SKM-1 (cell line): ENCODE measurements around the gene MAPK6.
"Not testable (repeated sequence)": the region's sequence is repeated elsewhere in the genome, so short reads cannot be mapped to it uniquely, and the experiment has no call there.

ENCODE experiments used
- DNase-seq: peaks from one replicate; lab custom pipeline; 2025; ENCODE audit not compliant: unreplicated experiment; lab: John Stamatoyannopoulos, UW

MAPK6 gene

DNA sequence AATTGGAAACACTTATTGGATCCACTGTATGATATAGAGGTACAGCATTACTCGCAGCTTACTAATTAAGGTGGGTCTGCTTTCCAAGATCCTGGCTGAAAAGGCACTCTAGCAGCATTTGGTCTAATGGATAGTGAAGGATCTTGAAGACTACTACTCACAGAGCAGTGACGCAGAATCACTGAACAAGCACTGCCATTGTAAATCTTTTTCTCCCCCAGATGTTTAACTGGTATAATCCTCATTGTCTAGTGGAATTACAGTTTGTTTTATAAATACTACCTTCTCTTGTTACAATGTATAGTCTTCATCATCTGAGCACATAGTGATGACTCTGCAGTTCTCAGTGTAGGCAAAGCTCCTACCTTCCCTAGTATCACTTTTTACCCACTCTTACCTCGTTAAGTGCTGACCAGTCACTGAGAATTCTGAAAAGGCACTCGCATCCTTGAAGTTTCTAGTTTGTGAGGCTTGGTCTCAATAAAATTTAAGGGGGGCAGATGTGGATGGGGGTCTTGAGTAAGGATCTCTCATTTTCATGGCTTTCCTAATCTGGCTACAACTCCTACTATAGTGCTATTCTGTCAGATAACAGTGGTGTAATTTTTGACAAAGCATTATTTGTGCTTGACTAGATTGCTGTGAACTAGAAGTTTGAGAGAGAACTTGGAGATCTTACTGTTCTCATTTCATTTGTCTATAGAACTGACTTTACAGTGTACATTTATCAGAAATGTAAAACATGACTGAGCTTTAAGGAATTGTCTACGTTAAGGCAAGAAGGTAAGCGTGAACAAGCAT, 23.2 kb downstream of the MAPK6 start:
- no peak for DNase-seq

DNA sequence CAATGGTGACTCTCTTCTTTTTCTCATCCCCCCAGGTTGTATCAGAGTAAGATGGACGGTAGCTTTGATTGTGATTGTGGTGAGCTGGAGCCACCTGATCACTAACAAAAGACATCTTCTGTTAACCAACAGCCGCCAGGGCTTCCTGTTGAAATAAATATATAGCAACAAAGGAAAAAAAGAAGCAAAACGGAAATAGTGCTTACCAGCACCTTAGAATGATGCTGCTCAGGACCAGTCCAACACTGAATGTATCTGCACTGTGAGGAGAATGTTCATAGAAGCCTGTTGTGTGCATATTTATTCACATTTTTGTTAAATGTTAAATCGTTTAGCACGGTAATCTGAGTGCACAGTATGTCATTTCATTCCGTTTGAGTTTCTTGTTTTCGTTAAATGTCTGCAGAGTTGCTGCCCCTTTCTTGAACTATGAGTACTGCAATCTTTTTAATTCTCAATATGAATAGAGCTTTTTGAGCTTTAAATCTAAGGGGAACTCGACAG, 26.8 kb downstream of the MAPK6 start:
- DNase-seq: not testable (repeated sequence)

DNA sequence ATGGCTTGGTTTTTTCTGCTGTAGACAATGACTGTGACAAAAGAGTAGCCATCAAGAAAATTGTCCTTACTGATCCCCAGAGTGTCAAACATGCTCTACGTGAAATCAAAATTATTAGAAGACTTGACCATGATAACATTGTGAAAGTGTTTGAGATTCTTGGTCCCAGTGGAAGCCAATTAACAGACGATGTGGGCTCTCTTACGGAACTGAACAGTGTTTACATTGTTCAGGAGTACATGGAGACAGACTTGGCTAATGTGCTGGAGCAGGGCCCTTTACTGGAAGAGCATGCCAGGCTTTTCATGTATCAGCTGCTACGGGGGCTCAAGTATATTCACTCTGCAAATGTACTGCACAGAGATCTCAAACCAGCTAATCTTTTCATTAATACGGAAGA, 27.5 kb downstream of the MAPK6 start:
- DNase-seq: not testable (repeated sequence)

DNA sequence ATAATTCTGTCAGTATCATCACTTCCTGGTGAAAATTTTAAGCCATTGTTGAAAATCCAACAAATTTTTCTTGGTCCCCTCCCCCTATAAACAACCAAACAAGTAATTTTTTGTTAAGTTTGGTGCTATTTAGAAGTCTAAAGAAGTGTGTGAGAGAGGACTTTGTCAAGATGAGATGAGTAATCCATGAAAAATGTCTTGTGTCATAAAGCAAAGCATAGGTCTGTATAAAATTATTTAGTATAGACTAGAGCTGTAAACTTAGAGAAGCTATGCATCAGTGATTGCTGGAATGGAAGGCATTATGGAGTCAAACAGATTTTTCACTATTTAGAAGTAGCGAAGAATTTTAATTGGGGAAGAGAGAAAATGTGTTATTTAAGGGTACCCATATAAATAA, 31.4 kb downstream of the MAPK6 start:
- DNase-seq: no peak

DNA sequence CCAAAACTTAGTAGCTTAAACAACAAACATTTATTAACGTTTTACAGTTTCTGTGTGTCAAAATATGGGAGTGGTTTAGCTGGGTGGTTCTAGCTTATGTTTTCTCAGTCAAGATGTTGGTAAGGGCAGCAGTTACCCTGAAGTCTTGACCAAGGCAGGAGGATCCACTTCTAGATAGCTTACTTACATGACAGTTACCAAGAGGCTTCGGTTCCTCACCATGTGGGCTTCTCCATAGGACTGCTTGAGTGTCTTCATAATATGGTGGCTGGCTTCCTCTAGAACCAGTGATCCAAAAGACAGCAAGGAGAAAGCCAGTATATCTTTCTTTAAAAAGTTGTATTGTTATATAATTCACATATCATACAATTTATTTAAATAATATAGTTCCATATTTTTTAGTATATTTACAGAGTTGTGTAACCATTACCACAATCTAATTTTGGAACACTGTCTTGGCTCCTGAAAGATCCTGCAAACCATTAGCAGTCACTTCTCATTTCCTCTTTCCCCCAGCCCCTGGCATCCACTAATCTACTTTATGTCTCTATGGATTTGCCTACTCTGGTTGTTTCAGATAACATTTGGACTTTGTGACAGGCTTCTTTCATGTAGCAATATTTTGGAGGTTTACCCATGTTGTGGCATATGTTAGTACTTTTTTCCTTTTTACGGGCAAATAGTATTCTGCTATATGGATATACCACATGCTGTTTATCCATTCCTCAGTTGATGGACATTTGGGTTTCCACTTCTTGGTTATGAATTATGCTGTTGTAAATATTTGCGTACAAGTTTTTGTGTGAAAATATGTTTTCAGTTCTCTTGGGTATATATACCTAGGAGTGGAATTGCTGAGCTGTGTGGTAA, 33.3 kb downstream of the MAPK6 start:
- peak; percentile 77 for DNase-seq

DNA sequence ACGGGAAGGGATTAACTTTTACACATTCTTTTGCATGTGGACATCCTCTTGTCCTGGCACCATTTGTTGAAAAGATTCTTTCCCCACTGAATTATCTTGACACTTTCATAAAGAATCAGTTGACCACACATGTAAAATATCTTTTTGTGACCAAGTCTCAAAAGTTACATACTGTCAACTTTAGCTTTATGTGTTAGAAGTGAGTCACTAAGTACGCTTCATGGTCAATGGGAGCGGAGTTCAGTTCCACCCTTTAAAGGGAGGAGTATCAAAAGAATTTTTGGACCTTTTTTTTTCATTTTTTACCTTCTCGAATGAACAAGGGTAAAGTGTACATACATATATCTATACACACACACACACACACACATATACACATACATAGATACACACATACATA, 35.4 kb downstream of the MAPK6 start:
- DNase-seq: no peak

DNA sequence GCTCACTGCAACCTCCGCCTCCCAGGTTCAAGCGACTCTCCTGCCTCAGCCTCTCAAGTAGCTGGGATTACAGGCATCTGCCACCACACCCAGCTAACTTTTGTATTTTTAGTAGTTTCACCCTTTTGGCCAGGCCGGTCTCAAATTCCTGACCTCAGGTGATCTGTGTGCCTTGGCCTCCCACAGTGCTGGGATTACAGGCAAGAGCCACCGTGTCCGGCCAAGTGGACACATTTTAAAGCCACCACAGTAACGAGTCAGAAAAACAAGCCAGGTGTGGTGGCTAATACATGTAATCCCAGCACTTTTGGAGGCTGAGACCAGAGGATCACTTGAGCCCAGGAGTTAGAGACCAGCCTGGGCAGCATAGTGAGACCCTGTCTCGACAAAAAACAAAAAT, 35.8 kb downstream of the MAPK6 start:
- not testable (repeated sequence) for DNase-seq

DNA sequence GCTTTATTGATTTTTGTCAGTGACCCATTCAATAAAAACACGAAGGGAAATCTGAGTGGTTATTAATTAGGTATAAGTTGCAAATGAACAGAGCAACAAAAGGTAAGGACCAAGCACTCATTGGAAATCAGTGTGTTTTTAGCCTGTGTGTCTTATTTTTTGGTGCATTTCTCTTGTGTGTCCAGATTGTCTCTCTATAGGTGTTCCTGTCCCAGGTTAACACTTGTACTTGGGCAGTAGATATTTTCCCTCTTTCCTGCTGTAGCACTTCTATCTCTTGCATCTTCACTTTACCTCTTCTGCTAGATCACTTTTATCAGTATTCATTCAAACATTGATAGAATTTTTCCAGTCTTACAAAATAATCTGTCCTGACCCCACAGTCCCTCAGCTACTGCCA, 37.0 kb downstream of the MAPK6 start:
- DNase-seq: no peak

DNA sequence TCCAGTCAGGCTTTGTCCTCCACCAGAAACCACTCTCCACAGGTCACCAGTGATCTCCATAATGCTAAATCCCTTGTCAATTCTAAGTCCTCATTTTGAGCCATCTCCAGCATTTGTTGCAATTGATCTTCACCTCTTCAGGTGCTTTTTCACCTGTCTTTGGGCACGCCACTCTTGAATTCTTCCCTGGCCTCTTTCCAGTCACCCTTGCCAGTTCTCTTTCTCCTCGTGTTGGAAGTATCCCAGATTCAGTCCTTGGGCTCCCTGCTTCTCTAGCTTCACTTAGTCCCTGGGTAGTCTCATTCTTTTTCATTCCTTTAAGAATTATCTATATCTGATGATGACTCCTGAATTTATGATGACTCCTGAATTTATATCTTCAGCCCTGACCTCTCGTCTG, 37.5 kb downstream of the MAPK6 start:
- DNase-seq: no peak

DNA sequence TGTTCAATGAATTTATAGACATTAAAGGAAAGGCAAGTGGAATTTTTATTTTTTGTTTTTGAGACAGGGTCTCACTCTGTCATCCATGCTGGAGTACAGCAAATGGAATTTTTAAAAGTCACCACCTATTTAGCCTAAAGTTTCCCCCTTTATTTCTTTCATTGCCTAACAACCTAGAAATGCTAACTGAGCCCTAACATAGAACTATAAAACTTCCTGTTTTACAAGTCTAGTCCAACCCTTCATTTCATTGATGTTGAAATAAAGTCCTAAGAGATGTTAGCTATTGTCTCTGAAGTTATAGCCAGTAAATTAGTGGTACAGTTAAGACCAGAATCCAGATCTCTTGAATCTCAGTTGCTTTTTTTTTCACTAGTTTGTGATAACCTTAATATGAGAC, 39.0 kb downstream of the MAPK6 start:
- DNase-seq: peak; percentile 51

DNA sequence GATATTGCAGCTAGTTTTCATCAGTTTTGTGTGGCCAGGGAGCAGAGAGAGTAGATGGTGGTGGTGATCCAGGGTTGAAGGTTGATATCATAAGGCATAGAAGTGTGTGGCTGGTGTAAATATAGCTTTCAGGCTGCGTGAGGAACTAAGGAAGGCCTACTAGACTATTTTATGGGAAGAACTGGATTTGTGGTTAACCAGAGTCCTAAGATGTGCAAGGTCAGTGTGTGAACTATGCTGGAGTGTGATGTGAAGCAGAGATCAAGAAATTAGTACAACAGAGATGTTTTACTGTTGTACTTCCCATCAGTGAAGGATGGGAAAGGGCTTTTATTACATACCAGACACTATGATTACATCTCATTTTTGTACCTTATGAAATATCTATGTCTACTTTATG, 41.5 kb downstream of the MAPK6 start:
- DNase-seq: no peak

DNA sequence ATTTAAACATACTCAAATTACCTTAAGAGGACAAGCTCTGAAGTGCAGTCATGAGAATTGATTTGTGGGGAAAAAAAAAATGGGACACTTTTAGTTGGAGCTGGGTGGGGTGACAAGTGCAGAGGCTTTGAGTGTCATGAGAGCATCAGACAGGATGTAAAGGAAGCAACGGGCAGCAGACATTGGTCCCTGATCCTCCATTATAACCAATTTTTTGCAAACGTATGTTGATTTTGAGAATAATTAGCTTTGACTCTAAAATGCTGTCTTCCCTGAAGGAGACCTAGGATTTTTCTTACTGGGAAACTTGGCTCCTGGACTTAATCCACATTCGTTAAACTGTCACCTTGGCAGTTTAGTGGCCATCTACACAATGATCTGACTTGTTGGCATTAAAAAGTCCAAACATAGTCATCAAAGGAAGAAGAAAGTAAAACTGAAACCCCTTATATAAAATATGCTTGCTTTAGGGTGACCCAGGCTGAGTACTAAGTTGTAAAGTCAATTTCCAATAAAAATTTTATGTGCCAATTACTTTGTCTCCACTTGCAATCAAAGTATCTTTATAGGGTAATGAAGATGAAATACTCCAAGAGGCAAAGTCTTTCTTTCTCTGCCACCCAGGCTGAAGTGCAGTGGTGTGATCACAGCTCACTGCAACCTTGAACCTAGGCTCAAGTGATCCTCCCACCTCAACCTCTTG, 48.0 kb downstream of the MAPK6 start:
- no peak for DNase-seq

DNA sequence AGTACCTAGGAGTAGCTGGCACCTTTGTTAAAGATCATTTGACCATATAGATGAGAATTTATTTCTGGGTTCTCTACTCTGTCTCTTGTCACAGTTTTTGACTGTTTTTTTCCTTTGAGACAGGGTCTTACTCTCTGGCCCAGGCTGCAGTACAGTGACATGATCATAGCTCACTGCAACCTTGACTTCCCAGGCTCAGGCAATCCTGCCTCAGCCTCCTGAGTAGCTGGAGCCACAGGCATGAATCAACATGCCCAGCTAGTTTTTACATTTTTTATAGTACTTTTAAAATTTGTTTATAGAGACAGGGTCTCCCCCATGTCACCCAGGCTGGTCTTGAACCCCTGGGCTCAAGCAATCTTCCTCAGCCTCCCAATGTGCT, 48.5 kb downstream of the MAPK6 start:
- no peak for DNase-seq

DNA sequence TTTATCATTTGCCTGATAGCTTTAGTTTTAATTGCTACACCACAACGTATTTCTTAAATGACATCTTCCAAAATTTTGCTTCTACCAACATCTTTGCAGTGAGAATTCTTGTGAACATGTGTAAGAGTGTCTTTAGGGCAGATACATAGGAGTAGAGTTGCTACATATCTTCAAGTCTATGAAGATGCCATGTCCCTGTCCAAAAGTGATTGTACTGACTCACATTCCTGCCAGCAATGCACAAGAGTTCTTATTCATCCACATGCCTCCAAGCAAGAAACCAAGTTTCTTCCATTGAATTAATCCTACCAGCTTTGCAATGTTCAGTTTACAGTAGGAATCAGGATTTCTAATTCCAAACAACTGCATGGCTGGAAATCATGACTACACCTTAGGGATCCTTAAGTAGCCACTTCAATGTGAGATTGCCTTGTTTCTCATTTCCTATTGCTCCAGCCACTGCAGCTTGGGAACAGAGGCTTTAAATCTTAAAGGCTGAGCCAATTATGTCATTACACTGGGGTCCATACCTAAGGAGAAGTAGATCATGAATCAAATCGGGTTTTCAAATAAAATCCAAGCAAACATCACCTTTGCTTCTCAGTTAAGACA, 49.1 kb downstream of the MAPK6 start:
- no peak for DNase-seq

DNA sequence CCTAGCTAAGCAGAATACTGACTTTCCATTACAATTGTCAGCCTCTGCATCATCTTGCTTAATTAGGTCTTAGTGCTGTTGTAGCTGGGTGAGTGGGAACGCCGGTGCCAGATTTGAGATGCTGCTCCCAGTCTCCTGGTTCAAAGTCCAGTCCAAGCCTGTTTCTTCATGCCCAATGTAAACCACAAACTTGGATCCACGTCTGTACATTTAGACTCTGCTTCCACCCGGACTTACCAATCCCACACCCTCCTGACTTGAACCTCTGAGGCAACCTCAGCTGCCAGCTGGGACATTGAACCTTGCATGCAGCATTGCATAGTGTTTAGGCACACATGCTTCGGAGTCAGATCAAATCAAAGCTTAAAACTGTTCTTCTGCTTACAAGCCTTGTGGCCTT, 50.5 kb downstream of the MAPK6 start:
- no peak for DNase-seq

DNA sequence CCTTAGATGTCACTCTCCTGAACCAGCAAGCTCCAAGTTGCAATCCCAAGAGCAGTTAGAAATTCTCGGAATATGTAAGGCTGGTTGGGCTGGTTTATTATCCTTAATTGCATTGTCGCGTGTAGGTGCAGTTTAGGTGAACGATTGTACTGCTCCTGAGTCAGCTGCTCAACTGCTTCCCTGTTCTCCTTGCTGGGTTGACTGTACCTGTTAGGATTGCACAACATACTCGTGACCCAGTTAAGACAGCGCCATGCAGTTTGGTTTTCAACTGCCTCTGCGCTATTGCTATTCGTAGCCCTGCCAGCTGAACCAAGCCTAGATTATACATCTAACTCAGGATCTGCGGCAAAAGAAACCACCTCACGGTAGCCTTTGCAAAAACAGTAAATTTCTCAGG, 52.6 kb downstream of the MAPK6 start:
- no peak for DNase-seq

DNA sequence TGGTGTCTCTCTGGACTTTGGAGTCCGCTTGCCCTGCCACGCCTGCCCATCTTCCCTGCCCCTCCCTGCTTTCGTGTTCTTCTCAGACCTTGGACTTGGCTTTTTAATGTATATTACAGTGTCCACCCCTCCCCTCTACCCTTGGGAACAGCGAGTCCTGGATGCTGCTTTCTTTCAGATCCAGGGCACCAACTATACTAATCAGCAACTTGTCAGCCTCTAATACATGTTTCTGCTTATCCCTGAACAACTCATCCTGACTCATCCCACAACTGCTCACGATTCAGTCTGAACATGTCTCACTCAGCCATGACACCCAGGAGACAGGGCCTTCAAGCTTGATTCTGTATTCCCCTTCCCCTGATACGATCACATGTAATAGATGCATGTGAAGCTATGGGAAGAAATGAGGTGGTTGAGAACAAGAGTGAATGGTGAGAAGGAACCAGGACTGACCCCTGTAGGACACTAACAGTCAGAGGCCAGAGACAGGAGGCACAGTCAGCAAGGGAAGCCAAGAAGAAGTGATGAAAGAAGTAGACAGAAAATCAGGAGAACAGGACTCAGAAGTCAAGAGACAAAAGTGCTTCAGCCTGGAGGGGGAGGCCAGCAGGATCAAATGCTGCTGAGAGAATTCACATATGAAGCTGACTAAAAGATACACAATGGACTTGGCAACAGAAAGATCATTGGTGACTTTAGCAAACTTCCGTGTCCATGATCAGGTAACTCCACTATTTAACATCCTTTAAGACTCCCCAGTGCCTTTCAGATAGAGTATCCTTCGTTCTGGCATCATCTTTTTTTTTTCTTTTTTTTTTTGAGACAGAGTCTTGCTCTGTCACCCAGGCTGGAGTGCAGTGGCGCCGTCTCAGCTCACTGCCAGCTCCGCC, 58.1 kb downstream of the MAPK6 start:
- no peak for DNase-seq

DNA sequence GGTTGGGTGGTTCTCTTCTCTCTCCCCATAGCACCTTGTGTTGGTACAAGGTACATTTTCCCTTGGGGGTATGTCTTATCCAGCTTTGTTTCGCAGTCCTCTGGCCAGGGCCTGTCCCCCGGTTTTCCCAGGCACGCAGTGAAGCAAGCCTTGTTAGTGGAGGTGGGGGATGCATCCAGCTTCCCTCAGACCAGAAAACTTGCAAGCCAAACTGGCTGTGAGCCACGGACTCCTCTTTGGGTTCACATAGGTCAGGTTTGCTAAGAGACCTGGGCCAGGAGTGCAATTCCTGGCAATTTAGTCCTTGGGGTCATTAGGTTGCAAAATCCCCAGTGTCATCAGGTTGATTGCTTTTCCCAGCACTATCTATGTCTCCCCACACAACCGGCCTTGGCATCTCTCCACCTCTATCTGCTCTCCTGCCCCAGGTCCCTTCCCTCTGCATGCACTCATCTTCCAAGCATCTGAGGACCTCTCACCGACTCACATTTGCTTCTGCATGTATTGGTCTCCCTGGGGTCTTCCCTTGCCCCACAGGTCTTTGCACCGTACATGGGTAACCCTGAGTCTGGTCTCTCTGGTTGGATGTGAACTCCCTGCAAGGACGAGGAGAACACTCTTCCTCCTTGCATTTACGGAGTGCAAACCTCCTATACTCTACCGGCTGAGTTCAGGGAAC, 59.3 kb downstream of the MAPK6 start:
- no peak for DNase-seq

DNA sequence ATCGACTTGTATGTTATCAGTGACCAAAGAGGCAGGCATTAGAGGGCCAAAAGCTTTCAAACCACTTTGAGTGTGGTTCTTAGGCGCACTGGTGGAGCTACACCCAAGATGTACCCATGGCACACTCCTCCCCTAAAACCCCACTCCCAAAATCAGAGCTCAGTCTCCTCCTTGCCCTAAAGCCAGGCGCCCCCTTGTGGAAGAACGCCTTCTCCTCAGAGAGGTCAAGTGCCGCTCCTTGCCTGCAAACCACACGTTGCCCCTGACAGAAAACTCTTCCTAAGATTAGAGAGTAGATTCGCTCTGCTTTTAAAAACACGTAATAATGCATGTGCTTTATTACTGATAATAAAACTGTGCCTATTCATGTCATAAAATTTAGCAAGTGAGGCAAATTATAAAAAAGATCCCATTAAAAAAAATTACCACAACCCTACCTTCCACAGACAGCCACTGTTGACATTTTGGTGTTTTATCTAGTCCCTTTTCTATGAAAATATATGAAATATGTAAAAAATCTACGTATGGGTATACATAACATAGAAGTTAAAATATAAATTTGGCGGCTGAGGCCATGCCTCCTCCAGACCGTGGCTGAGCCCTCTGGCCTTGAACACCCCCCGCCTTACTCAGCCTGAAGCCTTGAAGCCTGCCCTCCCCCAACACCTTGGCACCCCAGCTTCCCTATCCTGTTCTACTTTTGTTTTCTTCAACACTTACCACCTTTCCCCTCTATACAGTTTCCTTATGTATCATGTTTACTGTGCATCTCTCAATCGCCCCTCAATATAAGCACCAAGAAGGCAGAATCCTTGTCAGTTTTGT, 60.1 kb downstream of the MAPK6 start:
- DNase-seq: peak; percentile 69
